WERI-Rb-1 (cell line): ENCODE measurements around the gene SLC30A1.

ENCODE experiments used
- DNase-seq: peaks from one replicate; pipeline ENCODE4 v3.0.0-alpha.2; 2020
- H3K27ac ChIP-seq: fragments of 250-450 bp; sonication (Bioruptor Pico); 2 replicates; pipeline ENCODE4 v1.5.1; 2020; ENCODE audit warnings: mild to moderate bottlenecking, moderate library complexity
- H3K27me3 ChIP-seq: fragments of 250-450 bp; sonication (Bioruptor Pico); 2 replicates; pipeline ENCODE4 v1.5.1; 2021; ENCODE audit warnings: mild to moderate bottlenecking, low read depth, moderate library complexity; ENCODE audit not compliant: insufficient read depth, severe bottlenecking
- H3K36me3 ChIP-seq: fragments of 250-450 bp; sonication (Bioruptor Pico); 2 replicates; pipeline ENCODE4 v1.5.1; 2020; ENCODE audit warnings: mild to moderate bottlenecking, moderate library complexity
- H3K4me3 ChIP-seq: 2 replicates; pipeline ENCODE4 v1.5.1; 2011; ENCODE audit warnings: low read depth, mild to moderate bottlenecking, control low read depth, low read length
- H3K9me3 ChIP-seq: fragments of 250-450 bp; sonication (Bioruptor Pico); 2 replicates; pipeline ENCODE4 v1.5.1; 2021; ENCODE audit warnings: mild to moderate bottlenecking, moderate library complexity; ENCODE audit not compliant: severe bottlenecking
- TF ChIP-seq, protein P1 (sequence below): IDR thresholded peaks from 2 replicates; pipeline ENCODE4 v1.5.1; 2011; ENCODE audit warnings: low read depth, mild to moderate bottlenecking, control low read depth, inconsistent platforms, low read length

SLC30A1 gene

DNA sequence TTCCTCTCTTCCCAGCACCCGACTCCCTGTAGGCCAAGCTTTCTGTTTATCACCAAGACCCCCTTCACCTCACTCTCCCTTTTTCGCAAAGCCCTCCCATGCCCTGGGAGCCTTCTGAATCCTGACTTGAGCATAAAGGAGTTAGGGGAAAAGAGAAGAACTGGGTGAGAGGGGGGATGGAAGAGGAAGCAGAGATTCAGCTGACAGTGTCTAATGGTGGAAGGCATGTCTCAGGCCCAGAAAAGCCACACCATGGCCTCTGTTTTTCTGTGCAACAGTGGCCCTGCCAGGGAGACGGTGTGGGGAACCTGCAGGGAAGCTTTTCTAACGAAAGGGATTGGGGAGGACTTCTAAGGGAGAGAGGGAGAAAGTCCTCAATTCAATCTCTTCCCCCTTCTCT is 32.9 kb upstream of the SLC30A1 start:
- TF ChIP-seq, protein P1, sequence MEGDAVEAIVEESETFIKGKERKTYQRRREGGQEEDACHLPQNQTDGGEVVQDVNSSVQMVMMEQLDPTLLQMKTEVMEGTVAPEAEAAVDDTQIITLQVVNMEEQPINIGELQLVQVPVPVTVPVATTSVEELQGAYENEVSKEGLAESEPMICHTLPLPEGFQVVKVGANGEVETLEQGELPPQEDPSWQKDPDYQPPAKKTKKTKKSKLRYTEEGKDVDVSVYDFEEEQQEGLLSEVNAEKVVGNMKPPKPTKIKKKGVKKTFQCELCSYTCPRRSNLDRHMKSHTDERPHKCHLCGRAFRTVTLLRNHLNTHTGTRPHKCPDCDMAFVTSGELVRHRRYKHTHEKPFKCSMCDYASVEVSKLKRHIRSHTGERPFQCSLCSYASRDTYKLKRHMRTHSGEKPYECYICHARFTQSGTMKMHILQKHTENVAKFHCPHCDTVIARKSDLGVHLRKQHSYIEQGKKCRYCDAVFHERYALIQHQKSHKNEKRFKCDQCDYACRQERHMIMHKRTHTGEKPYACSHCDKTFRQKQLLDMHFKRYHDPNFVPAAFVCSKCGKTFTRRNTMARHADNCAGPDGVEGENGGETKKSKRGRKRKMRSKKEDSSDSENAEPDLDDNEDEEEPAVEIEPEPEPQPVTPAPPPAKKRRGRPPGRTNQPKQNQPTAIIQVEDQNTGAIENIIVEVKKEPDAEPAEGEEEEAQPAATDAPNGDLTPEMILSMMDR, result no peak
- DNase-seq, result no peak
- no peaks in the 10 kb centered on the region for H3K9me3 ChIP-seq
- H3K27ac ChIP-seq, result no peak overlapping the region
- H3K4me3 ChIP-seq, result no peak overlapping the region
- no peaks in the 10 kb centered on the region for H3K27me3 ChIP-seq
- H3K36me3 ChIP-seq, result no peaks in the 10 kb centered on the region

DNA sequence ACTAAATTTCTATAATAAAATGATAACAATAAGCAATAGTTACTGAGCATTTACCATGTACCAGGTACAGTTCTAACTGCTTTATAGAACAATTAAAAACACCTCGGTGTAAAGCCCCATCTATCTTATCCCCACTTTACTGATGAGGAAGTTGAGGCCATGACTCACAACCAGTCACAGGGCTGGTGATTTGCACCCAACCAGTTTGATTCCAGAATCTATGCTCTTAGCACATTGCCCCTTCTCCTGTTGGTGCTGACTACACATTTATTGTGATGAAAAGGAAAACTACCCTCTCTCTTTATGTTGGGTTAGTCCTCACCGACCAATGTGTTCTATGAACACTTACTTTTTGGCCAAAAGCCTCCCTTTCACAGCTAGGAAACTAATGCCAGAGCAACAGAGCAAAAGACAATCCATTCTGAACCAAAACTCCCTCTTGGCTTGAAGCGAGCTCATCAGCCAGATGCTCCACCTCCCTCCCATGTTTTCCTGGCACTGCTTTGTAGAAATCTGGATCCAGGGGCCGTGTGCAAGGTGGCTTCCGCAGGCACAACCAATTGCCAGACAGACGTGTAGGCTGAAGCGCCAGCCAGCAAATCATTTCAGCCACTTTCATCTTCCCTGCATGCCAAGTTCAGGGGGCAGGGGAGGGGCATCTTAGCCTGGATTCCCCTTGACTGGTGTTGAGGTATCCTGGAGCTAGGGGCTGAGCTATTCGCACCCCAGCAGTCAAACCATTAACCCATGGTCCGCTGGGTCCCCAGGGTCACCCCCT is 32.0 kb upstream of the SLC30A1 start:
- no peak overlapping the region for H3K27ac ChIP-seq

DNA sequence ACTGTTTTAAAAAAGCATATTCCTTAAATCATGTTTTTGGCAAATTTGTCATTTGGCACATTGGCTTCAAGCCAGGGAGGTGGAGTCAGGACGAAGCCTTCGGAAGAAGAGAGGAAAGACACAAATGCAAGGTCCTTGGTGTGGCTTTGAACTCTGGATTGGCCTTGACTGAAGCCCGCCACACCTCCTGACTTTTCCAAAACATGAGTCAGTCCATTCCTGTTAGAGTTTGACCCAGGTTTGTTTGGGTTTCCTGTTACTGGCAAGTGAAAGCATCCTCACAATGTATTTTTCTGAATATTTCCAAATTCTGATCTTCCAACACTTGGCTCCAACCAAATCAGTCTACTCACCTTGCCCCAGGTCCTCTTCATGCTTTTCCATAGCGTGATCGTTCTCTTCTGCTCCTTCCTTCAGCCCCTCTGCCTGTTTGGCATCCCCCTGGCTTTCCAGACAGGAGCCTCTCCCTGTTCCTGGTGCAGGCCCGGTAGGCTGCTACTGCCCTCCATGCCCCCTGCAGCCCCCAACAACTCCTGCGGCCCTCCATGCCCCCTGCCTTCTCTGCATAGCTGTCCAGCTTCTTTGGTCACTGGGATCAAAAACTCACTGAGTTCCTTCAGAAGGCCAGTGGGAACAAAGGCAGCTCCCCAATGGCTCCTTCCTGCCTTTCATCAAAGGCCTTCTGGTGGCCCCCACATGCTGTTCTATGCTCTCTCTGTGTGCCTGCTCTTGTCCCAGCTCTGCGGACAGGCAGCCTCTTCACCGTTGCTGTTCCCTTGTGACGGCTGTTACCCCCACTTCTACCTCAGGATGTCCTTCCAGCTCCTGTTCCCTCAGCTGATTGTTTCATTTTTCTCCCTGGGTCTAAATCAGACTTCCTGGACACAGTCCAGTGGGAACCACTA is 30.4 kb upstream of the SLC30A1 start:
- DNase-seq, result no peak
- Histone ChIP-seq H3K27ac (no peak overlapping the region), H3K9me3 (no peaks in the 10 kb centered on the region), H3K36me3 (no peaks in the 10 kb centered on the region), H3K27me3 (no peaks in the 10 kb centered on the region), H3K4me3 (no peak overlapping the region)
- TF ChIP-seq, protein P1, result no peak

More for the DNA sequence above, 32.0 kb upstream of the SLC30A1 start:
- Histone ChIP-seq H3K36me3 (no peaks in the 10 kb centered on the region), H3K27me3 (no peaks in the 10 kb centered on the region), H3K4me3 (no peak overlapping the region), H3K9me3 (no peaks in the 10 kb centered on the region)
- no peak for DNase-seq
- TF ChIP-seq, protein P1, result no peak

DNA sequence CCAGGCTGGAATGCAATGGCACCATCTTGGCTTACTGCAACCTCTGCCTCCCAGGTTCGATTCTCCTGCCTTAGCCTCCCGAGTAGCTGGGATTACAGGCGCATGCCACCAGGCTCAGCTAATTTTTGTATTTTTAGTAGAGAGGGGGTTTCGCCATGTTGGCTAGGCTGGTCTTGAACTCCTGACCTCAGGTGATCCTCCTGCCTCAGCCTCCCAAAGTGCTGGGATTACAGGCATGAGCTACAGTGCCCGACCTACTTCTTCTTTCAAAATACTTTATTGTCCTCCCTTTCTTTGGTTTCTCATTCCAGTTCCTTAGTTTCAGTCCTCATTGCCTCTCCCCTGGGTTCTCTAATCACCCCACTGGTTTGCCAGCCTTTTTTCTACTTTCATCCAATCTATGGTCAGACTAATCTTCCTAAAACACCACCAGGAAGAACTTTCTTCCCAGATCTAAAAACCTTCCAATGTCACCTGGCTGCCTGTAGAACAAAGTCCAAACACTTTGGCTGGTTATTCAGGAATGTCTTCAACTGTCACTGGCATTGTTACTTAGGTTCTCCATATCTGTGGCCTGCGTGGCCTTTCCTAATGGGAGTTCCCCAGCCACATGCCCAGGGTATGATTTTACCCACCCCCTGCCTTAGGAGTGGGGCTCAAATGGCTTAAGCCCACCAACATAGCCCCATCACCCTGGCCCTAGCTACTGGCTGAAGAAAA is 29.0 kb upstream of the SLC30A1 start:
- no peak for DNase-seq
- no peaks in the 10 kb centered on the region for H3K27me3 ChIP-seq
- H3K27ac ChIP-seq, result no peak overlapping the region
- H3K36me3 ChIP-seq, result no peaks in the 10 kb centered on the region
- H3K9me3 ChIP-seq, result no peaks in the 10 kb centered on the region
- TF ChIP-seq, protein P1, result no peak
- no peak overlapping the region for H3K4me3 ChIP-seq

DNA sequence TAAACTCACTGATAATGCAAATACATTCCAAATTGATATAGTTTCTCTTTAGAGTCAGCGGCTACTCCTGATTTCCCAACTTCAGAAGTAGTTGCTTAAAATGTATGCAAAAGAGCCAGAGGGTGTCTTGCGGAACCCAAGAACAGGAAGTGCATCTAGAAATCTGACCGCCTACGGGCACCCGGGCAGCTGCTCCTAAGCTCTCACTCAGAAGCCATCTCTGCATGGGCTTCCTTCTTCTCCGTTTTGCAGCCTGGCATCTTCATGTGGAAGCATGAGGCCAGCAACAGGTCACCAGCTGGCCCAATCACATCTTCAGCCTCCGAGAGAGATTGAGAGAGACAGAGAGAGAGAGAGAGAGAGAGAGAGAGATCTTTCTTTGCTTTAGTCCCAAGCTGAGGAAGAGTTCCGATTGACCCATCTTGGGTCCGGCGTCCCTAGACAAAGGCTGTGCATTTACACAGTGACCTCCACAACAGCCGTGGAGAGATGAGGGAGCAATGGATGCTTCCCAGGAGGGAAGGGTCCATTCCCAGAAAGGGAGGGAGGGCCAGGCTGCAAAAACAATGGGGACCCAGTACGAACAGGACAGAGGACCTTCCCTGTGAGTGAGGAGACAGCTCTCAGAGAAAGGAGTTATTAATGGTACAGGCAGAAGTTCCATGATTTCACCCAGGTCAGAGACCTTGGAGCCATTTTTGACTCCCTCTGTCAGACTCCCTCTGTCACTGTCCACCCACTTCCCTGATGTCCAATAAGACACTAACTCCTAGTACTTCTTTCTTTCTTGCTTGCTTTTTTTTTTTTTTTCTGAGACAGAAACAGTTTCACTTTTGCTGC is 28.2 kb upstream of the SLC30A1 start:
- Histone ChIP-seq H3K9me3 (no peaks in the 10 kb centered on the region), H3K4me3 (no peak overlapping the region), H3K27me3 (no peaks in the 10 kb centered on the region), H3K27ac (no peak overlapping the region), H3K36me3 (no peaks in the 10 kb centered on the region)
- DNase-seq, result no peak
- TF ChIP-seq, protein P1, result no peak
